ENCODE data around the gene LLGL1. TPM values are rescaled to one million over a fixed set of nuclear protein-coding genes. Genes with fewer than 3 reads are reported as not detected.

Gene LLGL1
- polyA plus RNA-seq, 2 of the 4 experiments (the other 2 are of a cell fraction): 11.2 to 19.3 TPM

DNA sequence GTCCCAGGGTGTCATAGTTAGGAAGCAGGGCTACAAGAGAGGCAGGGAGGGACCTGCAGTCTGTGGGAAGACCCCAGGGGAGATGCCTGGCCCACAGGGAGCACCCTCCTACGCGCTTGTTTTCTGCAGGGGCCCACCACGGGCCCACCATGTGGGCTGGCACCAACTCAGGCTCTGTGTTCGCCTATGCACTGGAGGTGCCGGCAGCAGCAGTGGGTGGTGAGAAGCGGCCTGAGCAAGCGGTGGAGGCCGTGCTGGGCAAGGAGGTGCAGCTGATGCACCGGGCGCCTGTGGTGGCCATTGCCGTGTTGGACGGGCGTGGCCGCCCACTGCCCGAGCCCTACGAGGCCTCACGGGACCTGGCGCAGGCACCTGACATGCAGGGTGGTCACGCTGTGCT lies 15.0 kb downstream of the LLGL1 start:
- FAIRE-seq: no peak

DNA sequence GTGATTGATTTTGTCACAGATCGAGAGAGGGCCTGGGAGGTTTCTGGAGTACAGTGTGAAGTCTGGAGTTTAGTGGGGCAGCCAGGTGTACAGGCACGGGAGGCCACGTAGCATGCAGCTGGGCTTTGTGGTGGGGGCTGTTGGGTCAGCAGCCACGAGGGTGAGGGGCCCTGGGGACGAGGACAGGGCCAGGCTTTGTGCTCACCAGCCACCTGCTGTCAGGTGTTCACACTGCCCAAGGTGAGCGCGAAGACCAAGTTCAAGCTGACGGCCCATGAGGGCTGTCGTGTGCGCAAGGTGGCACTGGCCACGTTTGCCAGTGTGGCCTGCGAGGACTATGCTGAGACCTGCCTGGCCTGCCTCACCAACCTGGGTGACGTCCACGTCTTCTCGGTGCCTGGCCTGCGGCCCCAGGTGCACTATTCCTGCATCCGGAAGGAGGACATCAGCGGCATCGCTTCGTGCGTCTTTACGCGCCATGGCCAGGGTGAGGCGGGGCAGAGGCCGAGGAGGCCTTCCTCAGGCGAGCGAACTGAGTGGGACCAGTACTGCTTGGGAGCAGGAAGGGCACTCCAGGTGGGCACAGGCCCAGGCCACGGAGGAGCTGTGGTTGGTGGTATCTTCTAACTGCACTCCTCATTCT lies 15.9 kb downstream of the LLGL1 start:
- H3K9me3 ChIP-seq: no peaks in the 10 kb centered on the region
- ATAC-seq (peak; percentile 17 to 18; a peak in 3 of 6 replicates), FAIRE-seq (no peak), DNase-seq (ENCODE audit: low read depth in 1 of 2, low spot score in 1 of 2) (no peak)
- H3K27ac ChIP-seq: no peak overlapping the region
- H3K4me1 ChIP-seq: no peaks in the 10 kb centered on the region
- no peak overlapping the region for H3K4me2 ChIP-seq
- ChIA-PET CTCF (no interaction called here), POLR2A (no interaction called here)
- no peak overlapping the region for H3K4me3 ChIP-seq
- WGBS (ENCODE audit: missing lambda C conversion rate): 91% methylated on average over 26 of the region's 28 CpGs
- TF ChIP-seq, protein P1, sequence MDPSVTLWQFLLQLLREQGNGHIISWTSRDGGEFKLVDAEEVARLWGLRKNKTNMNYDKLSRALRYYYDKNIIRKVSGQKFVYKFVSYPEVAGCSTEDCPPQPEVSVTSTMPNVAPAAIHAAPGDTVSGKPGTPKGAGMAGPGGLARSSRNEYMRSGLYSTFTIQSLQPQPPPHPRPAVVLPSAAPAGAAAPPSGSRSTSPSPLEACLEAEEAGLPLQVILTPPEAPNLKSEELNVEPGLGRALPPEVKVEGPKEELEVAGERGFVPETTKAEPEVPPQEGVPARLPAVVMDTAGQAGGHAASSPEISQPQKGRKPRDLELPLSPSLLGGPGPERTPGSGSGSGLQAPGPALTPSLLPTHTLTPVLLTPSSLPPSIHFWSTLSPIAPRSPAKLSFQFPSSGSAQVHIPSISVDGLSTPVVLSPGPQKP (IDR thresholded peaks at IDR 0.05; ENCODE audit: low read depth, low read length): no peak
- TF ChIP-seq, protein P2, sequence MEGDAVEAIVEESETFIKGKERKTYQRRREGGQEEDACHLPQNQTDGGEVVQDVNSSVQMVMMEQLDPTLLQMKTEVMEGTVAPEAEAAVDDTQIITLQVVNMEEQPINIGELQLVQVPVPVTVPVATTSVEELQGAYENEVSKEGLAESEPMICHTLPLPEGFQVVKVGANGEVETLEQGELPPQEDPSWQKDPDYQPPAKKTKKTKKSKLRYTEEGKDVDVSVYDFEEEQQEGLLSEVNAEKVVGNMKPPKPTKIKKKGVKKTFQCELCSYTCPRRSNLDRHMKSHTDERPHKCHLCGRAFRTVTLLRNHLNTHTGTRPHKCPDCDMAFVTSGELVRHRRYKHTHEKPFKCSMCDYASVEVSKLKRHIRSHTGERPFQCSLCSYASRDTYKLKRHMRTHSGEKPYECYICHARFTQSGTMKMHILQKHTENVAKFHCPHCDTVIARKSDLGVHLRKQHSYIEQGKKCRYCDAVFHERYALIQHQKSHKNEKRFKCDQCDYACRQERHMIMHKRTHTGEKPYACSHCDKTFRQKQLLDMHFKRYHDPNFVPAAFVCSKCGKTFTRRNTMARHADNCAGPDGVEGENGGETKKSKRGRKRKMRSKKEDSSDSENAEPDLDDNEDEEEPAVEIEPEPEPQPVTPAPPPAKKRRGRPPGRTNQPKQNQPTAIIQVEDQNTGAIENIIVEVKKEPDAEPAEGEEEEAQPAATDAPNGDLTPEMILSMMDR (IDR thresholded peaks at IDR 0.05): no peak
- TF ChIP-seq FOSB (CRISPR knock-in tag; IDR thresholded peaks at IDR 0.05): no peak
- TF ChIP-seq, protein P3, sequence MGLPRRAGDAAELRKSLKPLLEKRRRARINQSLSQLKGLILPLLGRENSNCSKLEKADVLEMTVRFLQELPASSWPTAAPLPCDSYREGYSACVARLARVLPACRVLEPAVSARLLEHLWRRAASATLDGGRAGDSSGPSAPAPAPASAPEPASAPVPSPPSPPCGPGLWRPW (IDR thresholded peaks at IDR 0.05): no peak

More for the DNA sequence above, 15.0 kb downstream of the LLGL1 start:
- H3K9me3 ChIP-seq: no peaks in the 10 kb centered on the region
- no peak for TF ChIP-seq JUN (IDR thresholded peaks at IDR 0.05)
- no peak for TF ChIP-seq BHLHE40 (IDR thresholded peaks at IDR 0.05; ENCODE audit: low read depth, low read length)
- no peak for TF ChIP-seq EHMT2 (IDR thresholded peaks at IDR 0.05; ENCODE audit: low read depth)
- TF ChIP-seq EHF (CRISPR knock-in tag; IDR thresholded peaks at IDR 0.05): no peak
- no peak for TF ChIP-seq RFX5 (IDR thresholded peaks at IDR 0.05)
- no peak for TF ChIP-seq GATA3 (IDR thresholded peaks at IDR 0.05; ENCODE audit: borderline replicate concordance)
- 95% methylated on average over 17 of the region's 19 CpGs for WGBS (ENCODE audit: missing lambda C conversion rate)
- H3K4me2 ChIP-seq: no peak overlapping the region
- H3K27ac ChIP-seq: no peak overlapping the region
- ChIA-PET CTCF (interaction anchor here (0.9 to 12.1 kb wide), 2 partner anchors 9 to 386 kb away, joined by 3 to 103 read pairs; no protein-coding TSS in a partner anchor), POLR2A (no interaction called here)
- DNase-seq (ENCODE audit: low read depth in 1 of 2, low spot score in 1 of 2) (no peak), ATAC-seq (no peak)
- H3K4me1 ChIP-seq: peaks cover 4% of the 10 kb centered on the region; the same call in 1 of the 3 replicates
- no peak overlapping the region for H3K4me3 ChIP-seq

DNA sequence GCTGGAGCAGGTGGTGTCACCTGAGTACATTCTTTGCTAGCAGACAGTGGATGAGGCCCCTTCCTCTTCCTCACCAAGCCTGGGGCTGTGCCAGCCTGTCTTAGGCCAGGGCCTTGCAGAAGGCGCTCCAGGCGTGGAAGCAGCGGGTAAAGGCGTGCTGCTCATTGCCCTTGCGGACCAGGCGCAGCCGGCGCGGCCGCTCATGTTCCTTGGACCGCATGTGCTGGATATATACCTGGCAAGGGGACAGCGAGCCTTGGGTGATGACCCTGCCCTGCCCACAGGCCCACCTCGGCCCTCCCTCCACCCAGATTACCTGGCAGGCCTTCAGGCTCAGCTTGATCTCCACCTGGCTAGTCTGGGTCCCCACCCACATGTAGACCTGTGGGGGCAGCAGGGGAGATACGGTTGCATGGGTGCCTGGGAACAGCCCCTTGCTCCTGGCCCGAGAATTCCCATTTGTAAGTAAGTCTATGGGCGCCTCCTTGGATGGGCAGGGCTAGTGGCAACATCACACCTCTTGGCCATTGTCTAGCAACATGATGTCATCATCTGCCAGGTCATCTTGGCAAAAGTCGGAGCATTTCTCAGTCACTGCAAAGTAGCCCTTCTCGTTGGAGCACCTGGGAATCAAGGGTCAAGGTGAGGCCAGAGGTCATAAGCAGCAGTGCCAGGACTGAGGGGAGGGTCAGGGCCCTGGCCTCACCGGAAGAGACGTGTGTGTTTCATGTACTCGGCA lies 19.8 kb downstream of the LLGL1 start:
- no peak overlapping the region for H3K4me3 ChIP-seq
- 92% methylated on average over 21 of the region's 21 CpGs for WGBS (ENCODE audit: missing lambda C conversion rate)
- H3K27ac ChIP-seq: no peak overlapping the region
- H3K4me1 ChIP-seq: peaks cover 10% of the 10 kb centered on the region; the same call in 2 of the 3 replicates
- H3K9me3 ChIP-seq: no peaks in the 10 kb centered on the region
- FAIRE-seq: no peak
- CTCF ChIA-PET: no interaction called here
- ATAC-seq: no peak
- H3K4me2 ChIP-seq: no peak overlapping the region
- no peak for DNase-seq (ENCODE audit: low read depth in 1 of 2, low spot score in 1 of 2)
- POLR2A ChIA-PET: no interaction called here
- TF ChIP-seq, protein P4, sequence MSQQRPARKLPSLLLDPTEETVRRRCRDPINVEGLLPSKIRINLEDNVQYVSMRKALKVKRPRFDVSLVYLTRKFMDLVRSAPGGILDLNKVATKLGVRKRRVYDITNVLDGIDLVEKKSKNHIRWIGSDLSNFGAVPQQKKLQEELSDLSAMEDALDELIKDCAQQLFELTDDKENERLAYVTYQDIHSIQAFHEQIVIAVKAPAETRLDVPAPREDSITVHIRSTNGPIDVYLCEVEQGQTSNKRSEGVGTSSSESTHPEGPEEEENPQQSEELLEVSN (IDR thresholded peaks at IDR 0.05; ENCODE audit: borderline replicate concordance, low read depth): no peak
- TF ChIP-seq MAFK (IDR thresholded peaks at IDR 0.05; ENCODE audit: partially characterized antibody) (no peak), FOSB (CRISPR knock-in tag; IDR thresholded peaks at IDR 0.05) (no peak), CEBPB (IDR thresholded peaks at IDR 0.05) (no peak), ZSCAN20 (CRISPR knock-in tag; IDR thresholded peaks at IDR 0.05) (no peak), EHF (CRISPR knock-in tag; IDR thresholded peaks at IDR 0.05) (no peak), MYC (IDR thresholded peaks at IDR 0.05; ENCODE audit: borderline replicate concordance, low read length) (no peak), CHD4 (IDR thresholded peaks at IDR 0.05; ENCODE audit: borderline replicate concordance) (no peak), RARB (CRISPR knock-in tag; IDR thresholded peaks at IDR 0.05) (no peak), ESRRA (IDR thresholded peaks at IDR 0.05; ENCODE audit: borderline replicate concordance, low read length) (no peak), TP53 (CRISPR knock-in tag; IDR thresholded peaks at IDR 0.05) (no peak), ZFP36 (IDR thresholded peaks at IDR 0.05; ENCODE audit: borderline replicate concordance, partially characterized antibody) (no peak), HOXA7 (CRISPR knock-in tag; IDR thresholded peaks at IDR 0.05) (no peak), MAZ (IDR thresholded peaks at IDR 0.05; ENCODE audit: borderline replicate concordance, low read depth, low read length) (no peak), BHLHE40 (IDR thresholded peaks at IDR 0.05; ENCODE audit: low read depth, low read length) (no peak)
- TF ChIP-seq, protein P5, sequence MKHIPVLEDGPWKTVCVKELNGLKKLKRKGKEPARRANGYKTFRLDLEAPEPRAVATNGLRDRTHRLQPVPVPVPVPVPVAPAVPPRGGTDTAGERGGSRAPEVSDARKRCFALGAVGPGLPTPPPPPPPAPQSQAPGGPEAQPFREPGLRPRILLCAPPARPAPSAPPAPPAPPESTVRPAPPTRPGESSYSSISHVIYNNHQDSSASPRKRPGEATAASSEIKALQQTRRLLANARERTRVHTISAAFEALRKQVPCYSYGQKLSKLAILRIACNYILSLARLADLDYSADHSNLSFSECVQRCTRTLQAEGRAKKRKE (CRISPR knock-in tag; IDR thresholded peaks at IDR 0.05; ENCODE audit: low read depth): no peak
- TF ChIP-seq, protein P1 (IDR thresholded peaks at IDR 0.05; ENCODE audit: low read depth, low read length): no peak
- TF ChIP-seq, protein P6, sequence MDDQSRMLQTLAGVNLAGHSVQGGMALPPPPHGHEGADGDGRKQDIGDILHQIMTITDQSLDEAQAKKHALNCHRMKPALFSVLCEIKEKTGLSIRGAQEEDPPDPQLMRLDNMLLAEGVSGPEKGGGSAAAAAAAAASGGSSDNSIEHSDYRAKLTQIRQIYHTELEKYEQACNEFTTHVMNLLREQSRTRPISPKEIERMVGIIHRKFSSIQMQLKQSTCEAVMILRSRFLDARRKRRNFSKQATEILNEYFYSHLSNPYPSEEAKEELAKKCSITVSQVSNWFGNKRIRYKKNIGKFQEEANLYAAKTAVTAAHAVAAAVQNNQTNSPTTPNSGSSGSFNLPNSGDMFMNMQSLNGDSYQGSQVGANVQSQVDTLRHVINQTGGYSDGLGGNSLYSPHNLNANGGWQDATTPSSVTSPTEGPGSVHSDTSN (IDR thresholded peaks at IDR 0.05): no peak

Measured in A549 (cell line).